Activated CD4-positive, alpha-beta T cell treated with anti-CD3 and anti-CD28 coated beads for 36 hours (primary cell): ENCODE results near the gene FIGN. TPM values are rescaled to one million over a fixed set of nuclear protein-coding genes. Genes with fewer than 3 reads are reported as not detected.

Experiments
- ATAC-seq: fragments of 200-7000 bp; cut with Tn5 transposase; one replicate; pipeline ENCODE4 v1.10.0; 2021; ENCODE audit warnings: mild to moderate bottlenecking, moderate library complexity
- CTCF ChIA-PET: fragments of 350-600 bp; sonication (Branson Sonifier 250); formaldehyde crosslinking; loops from one replicate; lab custom pipeline; 2021; ENCODE audit warnings: antibody characterized with exemption; lab: Charles Lee
- POLR2A ChIA-PET: fragments of 350-600 bp; sonication (Branson Sonifier 250); formaldehyde crosslinking; loops from one replicate; lab custom pipeline; 2021; ENCODE audit warnings: antibody characterized with exemption, inconsistent platforms; lab: Charles Lee
- DNase-seq: peaks from one replicate; pipeline ENCODE4 v3.0.0-alpha.2; 2020
- H3K27ac Mint-ChIP-seq: one replicate; pipeline ENCODE4 v1.8.0; 2021; ENCODE audit warnings: mixed read lengths
- H3K27me3 Mint-ChIP-seq: one replicate; pipeline ENCODE4 v1.8.0; 2021; ENCODE audit warnings: mixed read lengths
- H3K36me3 Mint-ChIP-seq: one replicate; pipeline ENCODE4 v1.8.0; 2021; ENCODE audit warnings: low read depth, mixed read lengths
- H3K4me1 Mint-ChIP-seq: one replicate; pipeline ENCODE4 v1.8.0; 2021; ENCODE audit warnings: mixed read lengths
- H3K4me3 Mint-ChIP-seq: one replicate; pipeline ENCODE4 v1.8.0; 2021; ENCODE audit warnings: mild to moderate bottlenecking, moderate library complexity, mixed read lengths
- H3K9me3 Mint-ChIP-seq: one replicate; pipeline ENCODE4 v1.8.0; 2021; ENCODE audit warnings: low read depth, mixed read lengths
- intact Hi-C, 2 experiments: fragments of 100-400 bp; cut with DNase I in 1 of 2; cut with micrococcal nuclease in 1 of 2; formaldehyde crosslinking; loops; one replicate each; pipeline versions ENCODE4 v1.14.2 to v1.15.1; 2022 to 2024; cut with DNase I, micrococcal nuclease
- total RNA-seq, 2 experiments: library from RNA; stranded (reverse); gene quantifications; one replicate each; pipeline ENCODE4 v1.2.3, GENCODE V29; 2021

The FIGN gene
- not detected for total RNA-seq

- no peak for DNase-seq
- CTCF ChIA-PET: no interaction called here
- H3K9me3 Mint-ChIP-seq: no peaks in the 10 kb centered on the region
Observed at GRCh38 chr2:163735685-163736432, at the start of gene FIGN. Gene FIGN, minus strand, starts transcription at chr2:163736008. Its CDS starts 1,081 bp downstream, at chr2:163734927.

GRCh38 chr2:163785162-163785561 lies 49.4 kb upstream of the FIGN start:
- DNase-seq (no peak), ATAC-seq (no peak)
- Mint-ChIP-seq H3K36me3 (no peaks in the 10 kb centered on the region), H3K9me3 (peaks cover 7% of the 10 kb centered on the region), H3K4me3 (no peak overlapping the region), H3K27ac (no peak overlapping the region), H3K4me1 (no peaks in the 10 kb centered on the region), H3K27me3 (no peaks in the 10 kb centered on the region)
- ChIA-PET CTCF (interaction anchor here (1.4 kb wide), 1 partner anchor 18 kb away, joined by 3 read pairs; no protein-coding TSS in a partner anchor), POLR2A (no interaction called here)
- intact Hi-C loops: no loop called here

More at GRCh38 chr2:163735685-163736432, at the start of gene FIGN:
- no peak within 1 kb of the TSS for H3K27ac Mint-ChIP-seq
- POLR2A ChIA-PET: no interaction called here
- H3K27me3 Mint-ChIP-seq: peaks cover 22% of the 10 kb centered on the region
- intact Hi-C loops: no loop called here
- H3K4me3 Mint-ChIP-seq: no peak within 1 kb of the TSS
- peaks cover 4% of the 10 kb centered on the region for H3K4me1 Mint-ChIP-seq
- no peak for ATAC-seq
- H3K36me3 Mint-ChIP-seq: no peaks in the 10 kb centered on the region

- ChIA-PET POLR2A (no interaction called here), CTCF (no interaction called here)
- Mint-ChIP-seq H3K4me3 (no peak overlapping the region), H3K4me1 (no peaks in the 10 kb centered on the region), H3K27ac (no peak overlapping the region), H3K27me3 (no peaks in the 10 kb centered on the region), H3K36me3 (no peaks in the 10 kb centered on the region), H3K9me3 (peaks cover 2% of the 10 kb centered on the region)
- ATAC-seq: no peak
- DNase-seq: no peak
- intact Hi-C loops: no loop called here
Observed at GRCh38 chr2:163779970-163780597, 44.3 kb upstream of the FIGN start.

- Mint-ChIP-seq H3K9me3 (peaks cover 2% of the 10 kb centered on the region), H3K4me3 (no peak overlapping the region), H3K36me3 (no peaks in the 10 kb centered on the region), H3K27ac (no peak overlapping the region), H3K27me3 (no peaks in the 10 kb centered on the region), H3K4me1 (no peaks in the 10 kb centered on the region)
- ATAC-seq (no peak), DNase-seq (no peak)
- CTCF ChIA-PET: no interaction called here
- POLR2A ChIA-PET: no interaction called here
- intact Hi-C loops: no loop called here
Observed at GRCh38 chr2:163778045-163778781, 42.4 kb upstream of the FIGN start.

GRCh38 chr2:163775304-163775703 lies 39.5 kb upstream of the FIGN start:
- Mint-ChIP-seq H3K36me3 (no peaks in the 10 kb centered on the region), H3K4me3 (no peak overlapping the region), H3K4me1 (no peaks in the 10 kb centered on the region), H3K27ac (no peak overlapping the region), H3K27me3 (no peaks in the 10 kb centered on the region), H3K9me3 (peaks cover 2% of the 10 kb centered on the region)
- ChIA-PET CTCF (no interaction called here), POLR2A (no interaction called here)
- no peak for DNase-seq
- no peak for ATAC-seq
- intact Hi-C loops: no loop called here

- no peak overlapping the region for H3K4me3 Mint-ChIP-seq
- H3K4me1 Mint-ChIP-seq: no peaks in the 10 kb centered on the region
- peaks cover 2% of the 10 kb centered on the region for H3K9me3 Mint-ChIP-seq
- ChIA-PET POLR2A (no interaction called here), CTCF (no interaction called here)
- intact Hi-C loops: no loop called here
- ATAC-seq (no peak), DNase-seq (no peak)
- no peaks in the 10 kb centered on the region for H3K27me3 Mint-ChIP-seq
- no peak overlapping the region for H3K27ac Mint-ChIP-seq
- H3K36me3 Mint-ChIP-seq: no peaks in the 10 kb centered on the region
Observed at GRCh38 chr2:163774862-163775261, 39.1 kb upstream of the FIGN start.

- CTCF ChIA-PET: no interaction called here
- no peaks in the 10 kb centered on the region for H3K36me3 Mint-ChIP-seq
Observed at GRCh38 chr2:163773276-163773675, 37.5 kb upstream of the FIGN start.

GRCh38 chr2:163771596-163771995 lies 35.8 kb upstream of the FIGN start:
- CTCF ChIA-PET: no interaction called here
- no peak for ATAC-seq
- H3K36me3 Mint-ChIP-seq: no peaks in the 10 kb centered on the region
- no peaks in the 10 kb centered on the region for H3K4me1 Mint-ChIP-seq
- no peak for DNase-seq
- intact Hi-C loops: no loop called here
- H3K9me3 Mint-ChIP-seq: peaks cover 2% of the 10 kb centered on the region
- POLR2A ChIA-PET: no interaction called here
- H3K27me3 Mint-ChIP-seq: no peaks in the 10 kb centered on the region
- no peak overlapping the region for H3K27ac Mint-ChIP-seq
- H3K4me3 Mint-ChIP-seq: no peak overlapping the region

More at GRCh38 chr2:163773276-163773675, 37.5 kb upstream of the FIGN start:
- Mint-ChIP-seq H3K4me3 (no peak overlapping the region), H3K27ac (no peak overlapping the region), H3K27me3 (no peaks in the 10 kb centered on the region), H3K9me3 (peaks cover 2% of the 10 kb centered on the region), H3K4me1 (no peaks in the 10 kb centered on the region)
- intact Hi-C loops: no loop called here
- POLR2A ChIA-PET: no interaction called here
- no peak for DNase-seq
- no peak for ATAC-seq

GRCh38 chr2:163768881-163769695 lies 33.3 kb upstream of the FIGN start:
- DNase-seq: no peak
- H3K4me3 Mint-ChIP-seq: no peak overlapping the region
- no peaks in the 10 kb centered on the region for H3K36me3 Mint-ChIP-seq
- peaks cover 5% of the 10 kb centered on the region for H3K9me3 Mint-ChIP-seq
- no peak for ATAC-seq
- H3K27ac Mint-ChIP-seq: no peak overlapping the region
- CTCF ChIA-PET: no interaction called here
- POLR2A ChIA-PET: no interaction called here
- no peaks in the 10 kb centered on the region for H3K4me1 Mint-ChIP-seq
- intact Hi-C loops: no loop called here
- H3K27me3 Mint-ChIP-seq: no peaks in the 10 kb centered on the region

- Mint-ChIP-seq H3K9me3 (peaks cover 3% of the 10 kb centered on the region), H3K27me3 (no peaks in the 10 kb centered on the region), H3K36me3 (no peaks in the 10 kb centered on the region), H3K4me3 (no peak overlapping the region), H3K4me1 (no peaks in the 10 kb centered on the region), H3K27ac (no peak overlapping the region)
- ChIA-PET CTCF (interaction anchor here (1.1 kb wide), 1 partner anchor 8 kb away, joined by 3 read pairs; no protein-coding TSS in a partner anchor), POLR2A (no interaction called here)
- intact Hi-C loops: no loop called here
- ATAC-seq: no peak
- DNase-seq: no peak
Observed at GRCh38 chr2:163767097-163767496, 31.3 kb upstream of the FIGN start.

GRCh38 chr2:163764566-163764965 lies 28.8 kb upstream of the FIGN start:
- H3K36me3 Mint-ChIP-seq: no peaks in the 10 kb centered on the region
- no peaks in the 10 kb centered on the region for H3K27me3 Mint-ChIP-seq
- intact Hi-C loops: no loop called here
- ATAC-seq: no peak
- no peak overlapping the region for H3K27ac Mint-ChIP-seq
- CTCF ChIA-PET: no interaction called here
- POLR2A ChIA-PET: no interaction called here
- DNase-seq: no peak
- peaks cover 3% of the 10 kb centered on the region for H3K9me3 Mint-ChIP-seq
- H3K4me3 Mint-ChIP-seq: no peak overlapping the region
- H3K4me1 Mint-ChIP-seq: no peaks in the 10 kb centered on the region
